ENCODE measurements around the gene SERPINB2. TPM values are rescaled to one million over a fixed set of nuclear protein-coding genes. Genes with fewer than 3 reads are reported as not detected.

The SERPINB2 gene
- total and polyA plus RNA-seq, 7 donors, result 0.10 to 1.4 (median 0.60) TPM; not detected in 2

GRCh38 chr18:63895190-63895589, 7.7 kb downstream of the SERPINB2 start:
- H3K4me1 ChIP-seq, result no peaks in the 10 kb centered on the region
- no peak for DNase-seq
- H3K27me3 ChIP-seq, result no peaks in the 10 kb centered on the region
- WGBS, 2 donors, result 60 to 73% methylated on average over 6 of the region's 6 CpGs
- TF ChIP-seq EP300 (IDR thresholded peaks at IDR 0.05) (no peak), POLR2A (IDR thresholded peaks at IDR 0.05) (no peak), POLR2AphosphoS5 (IDR thresholded peaks at IDR 0.05) (no peak), CTCF (IDR thresholded peaks at IDR 0.05) (no peak)
- H3K36me3 ChIP-seq, result no peaks in the 10 kb centered on the region
- intact Hi-C loops (cut with DNase I), result no loop called here
- no peak overlapping the region for H3K27ac ChIP-seq
- no peak overlapping the region for H3K4me3 ChIP-seq
- H3K9me3 ChIP-seq, result no peaks in the 10 kb centered on the region

GRCh38 chr18:63897072-63897471, 9.6 kb downstream of the SERPINB2 start:
- DNase-seq, result no peak
- Histone ChIP-seq H3K36me3 (no peaks in the 10 kb centered on the region), H3K27me3 (no peaks in the 10 kb centered on the region), H3K4me1 (no peaks in the 10 kb centered on the region), H3K27ac (no peak overlapping the region), H3K9me3 (no peaks in the 10 kb centered on the region), H3K4me3 (no peak overlapping the region)
- TF ChIP-seq POLR2AphosphoS5 (IDR thresholded peaks at IDR 0.05) (no peak), POLR2A (IDR thresholded peaks at IDR 0.05) (no peak), EP300 (IDR thresholded peaks at IDR 0.05) (no peak), CTCF (IDR thresholded peaks at IDR 0.05) (no peak)
- intact Hi-C loops (cut with DNase I), result no loop called here
- 60 to 79% methylated on average over 4 of the region's 4 CpGs for WGBS, 2 donors

- no peaks in the 10 kb centered on the region for H3K36me3 ChIP-seq
- no peaks in the 10 kb centered on the region for H3K27me3 ChIP-seq
- H3K4me1 ChIP-seq, result no peaks in the 10 kb centered on the region
- intact Hi-C loops (cut with DNase I), result no loop called here
- H3K4me3 ChIP-seq, result no peak overlapping the region
- no peak for DNase-seq
- H3K27ac ChIP-seq, result no peak overlapping the region
- TF ChIP-seq CTCF (IDR thresholded peaks at IDR 0.05), result no peak
- TF ChIP-seq POLR2A (IDR thresholded peaks at IDR 0.05), result no peak
- no peak for TF ChIP-seq POLR2AphosphoS5 (IDR thresholded peaks at IDR 0.05)
- TF ChIP-seq EP300 (IDR thresholded peaks at IDR 0.05), result no peak
- H3K9me3 ChIP-seq, result no peaks in the 10 kb centered on the region
Measured at GRCh38 chr18:63899206-63899605, 11.7 kb downstream of the SERPINB2 start.

GRCh38 chr18:63903851-63904570, 16.5 kb downstream of the SERPINB2 start:
- intact Hi-C loops (cut with DNase I), result no loop called here
- H3K27me3 ChIP-seq, result no peaks in the 10 kb centered on the region
- H3K9me3 ChIP-seq, result no peaks in the 10 kb centered on the region
- H3K36me3 ChIP-seq, result no peaks in the 10 kb centered on the region
- no peak overlapping the region for H3K27ac ChIP-seq
- 91 to 96% methylated on average over 1 of the region's 1 CpG for WGBS, 2 donors
- no peak for DNase-seq
- TF ChIP-seq POLR2A (IDR thresholded peaks at IDR 0.05), result no peak
- no peaks in the 10 kb centered on the region for H3K4me1 ChIP-seq
- H3K4me3 ChIP-seq, result no peak overlapping the region

GRCh38 chr18:63904694-63905093, 17.2 kb downstream of the SERPINB2 start:
- Histone ChIP-seq H3K27me3 (no peaks in the 10 kb centered on the region), H3K4me3 (no peak overlapping the region), H3K9me3 (no peaks in the 10 kb centered on the region), H3K4me1 (no peaks in the 10 kb centered on the region), H3K36me3 (no peaks in the 10 kb centered on the region), H3K27ac (no peak overlapping the region)
- 41 to 72% methylated on average over 1 of the region's 1 CpG for WGBS, 2 donors
- no peak for TF ChIP-seq CTCF (IDR thresholded peaks at IDR 0.05)
- no peak for TF ChIP-seq EP300 (IDR thresholded peaks at IDR 0.05)
- no peak for TF ChIP-seq POLR2AphosphoS5 (IDR thresholded peaks at IDR 0.05)
- TF ChIP-seq POLR2A (IDR thresholded peaks at IDR 0.05), result no peak
- intact Hi-C loops (cut with DNase I), result no loop called here
- DNase-seq, result no peak

Data from sigmoid colon (tissue), 7 donors.